Fibroblast of skin of back (primary cell): Measurements from ENCODE around the gene NPW.

ENCODE experiments used
- DNase-seq: peaks from one replicate; pipeline ENCODE4 v3.0.0-alpha.2; 2013

Gene NPW

GRCh38 chr16:1984347-1985225 lies 35.0 kb upstream of the NPW start:
- no peak for DNase-seq

- DNase-seq: no peak
These were observed 34.0 kb upstream of the NPW start for GRCh38 chr16:1985466-1986150.

- DNase-seq: no peak
These were observed 32.4 kb upstream of the NPW start for GRCh38 chr16:1987198-1987597.

DNA sequence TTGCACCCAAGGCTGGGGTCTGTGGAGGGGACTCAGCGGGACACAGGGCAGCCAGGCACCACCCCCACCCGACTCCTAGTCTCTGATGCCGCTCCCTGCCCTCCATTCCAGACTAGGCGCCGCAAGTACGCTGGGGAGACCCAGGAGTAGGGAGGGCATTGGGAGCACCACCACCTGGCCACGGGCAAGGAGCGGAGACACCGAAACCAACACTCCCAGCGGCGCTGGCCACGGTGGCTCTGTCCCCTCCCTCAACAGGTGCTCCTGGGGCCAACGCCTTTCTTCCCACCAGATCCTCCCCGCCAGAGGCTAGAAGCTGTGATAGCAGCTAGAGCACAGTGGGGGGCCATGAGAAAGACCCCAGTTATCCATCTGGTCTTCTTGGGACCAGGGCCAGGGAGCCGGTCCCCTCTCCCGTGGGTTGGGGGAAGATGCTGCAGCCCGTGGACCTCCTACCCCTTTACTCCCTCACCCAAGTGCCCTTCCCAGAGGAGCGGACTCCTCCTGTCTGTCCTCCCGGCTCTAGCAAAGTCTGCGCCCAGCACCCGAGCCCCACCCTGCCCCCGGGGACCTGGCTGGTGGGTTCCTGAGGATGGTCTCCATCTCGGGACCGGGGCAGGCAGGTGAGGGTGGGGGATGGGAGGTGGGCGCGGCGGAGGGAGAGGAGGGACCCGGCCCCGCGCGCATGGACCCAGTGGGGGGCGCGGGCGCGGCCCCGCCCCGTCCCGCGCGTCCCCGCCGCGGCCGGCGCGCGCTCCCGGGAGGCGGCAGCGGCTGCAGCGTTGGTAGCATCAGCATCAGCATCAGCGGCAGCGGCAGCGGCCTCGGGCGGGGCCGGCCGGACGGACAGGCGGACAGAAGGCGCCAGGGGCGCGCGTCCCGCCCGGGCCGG lies 30.1 kb upstream of the NPW start, which contains the start of gene SYNGR3:
Gene SYNGR3 (plus strand): TSS at position 762 of the 892 bp plus-strand sequence. CDS start 133 bp downstream, outside the sequence.
- DNase-seq: no peak

DNA sequence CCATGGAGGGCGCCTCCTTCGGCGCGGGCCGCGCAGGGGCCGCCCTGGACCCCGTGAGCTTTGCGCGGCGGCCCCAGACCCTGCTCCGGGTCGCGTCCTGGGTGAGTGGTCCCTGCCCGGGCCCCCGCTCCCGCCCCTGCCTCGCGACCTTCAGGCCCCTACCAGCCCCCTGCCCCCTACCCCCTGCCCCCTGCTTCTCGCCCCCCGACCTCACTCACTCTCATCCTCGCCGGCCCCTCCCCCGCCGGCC lies 29.6 kb upstream of the NPW start:
- DNase-seq: no peak

DNA sequence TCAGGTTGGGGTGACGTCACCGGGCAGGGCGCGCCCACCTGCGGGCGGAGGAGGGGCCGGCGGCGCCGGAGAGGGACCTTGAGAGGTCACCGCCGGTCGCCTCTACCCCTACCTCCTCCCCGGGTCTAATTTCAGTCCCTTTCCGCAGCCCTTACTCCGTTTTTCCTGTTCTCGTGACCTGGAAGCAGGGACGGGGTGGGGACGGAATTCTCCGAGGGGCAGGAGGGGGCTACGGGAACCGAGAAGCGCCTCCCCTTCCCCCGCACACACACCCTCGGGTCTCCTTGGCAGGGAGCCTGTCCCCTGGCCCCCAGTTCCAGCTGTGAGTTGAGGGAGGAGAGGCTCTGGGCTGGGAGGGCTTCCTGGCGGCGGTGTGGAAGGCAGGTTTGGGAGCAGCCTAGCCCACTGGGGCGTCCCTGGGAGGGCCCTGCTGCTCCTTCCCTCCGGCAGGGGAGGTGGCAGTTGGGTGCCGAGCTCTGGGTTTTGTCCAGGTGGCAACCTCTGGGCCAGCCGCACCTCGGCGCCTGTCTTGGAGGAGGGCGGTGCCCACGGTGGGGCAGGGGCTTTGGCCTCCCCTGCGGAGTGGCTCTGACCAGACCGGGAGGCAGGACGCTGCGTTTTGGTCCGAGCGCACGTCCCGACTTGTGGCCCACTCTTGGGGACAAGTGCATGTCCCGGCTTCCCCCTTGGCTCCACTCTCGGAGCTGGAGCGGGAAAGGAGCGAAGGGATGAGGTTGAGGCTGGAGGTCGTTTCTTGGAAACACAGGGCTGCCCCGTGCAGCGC lies 29.0 kb upstream of the NPW start:
- no peak for DNase-seq

DNA sequence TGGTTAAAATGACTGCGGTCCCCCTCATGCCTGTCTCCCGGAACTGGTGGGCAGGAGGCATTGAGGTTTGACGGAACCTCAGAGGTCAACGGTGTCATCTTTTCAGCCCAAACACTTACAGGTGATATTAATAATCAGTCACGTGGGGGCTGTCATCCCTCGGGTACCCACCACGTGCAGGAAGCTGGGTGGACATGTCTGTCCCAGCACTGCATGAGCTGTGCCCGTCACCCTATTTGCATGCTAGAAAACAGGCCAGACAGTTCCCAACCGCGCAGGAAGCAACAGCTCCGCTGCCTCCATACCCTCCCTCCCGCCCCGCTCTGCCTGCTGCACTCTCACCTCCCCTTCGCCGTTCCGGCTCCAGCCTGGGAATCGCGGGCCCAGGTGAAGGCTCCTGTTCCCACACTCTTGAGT lies 28.4 kb upstream of the NPW start:
- DNase-seq: no peak

GRCh38 chr16:1991588-1991947 lies 28.0 kb upstream of the NPW start:
- no peak for DNase-seq

- DNase-seq: peak; percentile 89
These were observed 27.5 kb upstream of the NPW start for GRCh38 chr16:1991948-1992703.

- no peak for DNase-seq
These were observed 26.8 kb upstream of the NPW start for GRCh38 chr16:1992704-1993317.

DNA sequence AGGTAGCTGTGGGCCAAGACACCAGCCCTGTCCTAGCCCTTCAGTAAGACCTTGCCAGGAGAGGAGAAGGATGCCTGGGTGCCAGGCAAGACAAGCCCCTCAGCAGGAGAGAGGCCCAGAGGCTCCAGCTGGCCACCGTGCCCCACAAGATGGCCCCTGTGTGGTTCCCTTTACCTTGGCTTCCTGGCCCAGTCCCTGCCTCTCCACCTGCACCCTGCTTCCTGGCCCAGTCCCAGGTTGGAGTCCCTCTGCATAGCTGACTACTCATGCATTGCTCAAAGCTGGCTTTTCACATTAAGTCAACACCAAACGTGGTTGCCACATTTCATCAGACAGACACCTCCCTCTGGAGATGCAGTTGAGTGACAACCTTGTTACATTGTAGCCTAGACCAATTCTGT lies 25.9 kb upstream of the NPW start:
- peak; percentile 30 for DNase-seq

- no peak for DNase-seq
These were observed 21.9 kb upstream of the NPW start for GRCh38 chr16:1997494-1998359.

GRCh38 chr16:1998360-1998835 lies 21.2 kb upstream of the NPW start:
- DNase-seq: no peak

- DNase-seq: no peak
These were observed 20.5 kb upstream of the NPW start for GRCh38 chr16:1998852-1999801.

DNA sequence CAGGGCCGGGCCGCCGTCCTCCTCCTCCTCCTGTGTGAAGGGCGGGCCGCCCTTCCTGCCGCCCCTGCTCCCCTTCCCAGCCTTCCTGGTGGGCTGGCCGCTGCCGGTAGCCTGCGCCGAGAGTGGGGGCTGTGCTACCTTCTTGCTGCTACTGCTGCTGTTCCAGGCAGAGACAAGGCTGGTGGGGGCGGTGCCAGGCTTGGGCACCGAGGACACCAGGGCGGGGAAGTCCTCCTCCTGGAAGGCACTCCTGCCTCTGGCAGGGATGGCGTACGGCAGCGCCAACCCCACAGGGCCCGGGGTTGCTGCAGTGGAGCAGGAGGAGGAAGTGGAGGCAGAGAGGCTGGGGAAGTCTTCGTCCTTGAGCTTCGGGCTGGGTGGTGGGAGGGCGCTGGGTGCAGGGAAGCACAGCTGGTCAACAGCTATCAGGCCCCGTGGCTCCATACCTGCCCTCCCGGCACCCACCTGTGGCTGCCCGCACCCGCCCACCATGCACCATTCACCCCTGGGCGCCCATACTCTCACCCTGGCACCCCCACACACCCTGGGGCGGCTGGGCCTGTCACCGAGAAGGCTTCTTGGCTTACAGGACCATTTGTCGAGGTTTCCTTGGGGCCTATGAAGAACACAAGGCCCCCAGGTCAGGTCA lies 19.6 kb upstream of the NPW start:
- no peak for DNase-seq

DNA sequence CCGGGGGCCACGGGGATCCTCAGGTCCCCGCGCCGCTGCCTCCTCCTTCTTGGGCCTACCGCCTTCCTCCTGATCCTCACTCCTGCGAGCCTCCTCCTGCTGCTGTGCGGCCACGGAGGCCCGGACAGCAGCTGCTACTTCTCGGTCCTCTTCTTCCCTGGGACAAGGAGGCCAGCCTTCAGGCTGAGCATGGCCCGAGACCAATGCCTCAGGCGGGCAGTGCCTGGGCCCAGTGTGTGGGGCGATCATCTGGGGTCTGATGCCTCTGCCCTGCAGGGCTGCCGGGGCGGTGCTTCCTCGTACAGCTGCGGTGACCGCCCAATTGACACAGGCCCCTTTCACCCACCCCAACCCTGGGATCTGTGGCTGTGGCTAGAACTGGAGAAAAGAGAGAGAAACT lies 18.6 kb upstream of the NPW start:
- DNase-seq: no peak

DNA sequence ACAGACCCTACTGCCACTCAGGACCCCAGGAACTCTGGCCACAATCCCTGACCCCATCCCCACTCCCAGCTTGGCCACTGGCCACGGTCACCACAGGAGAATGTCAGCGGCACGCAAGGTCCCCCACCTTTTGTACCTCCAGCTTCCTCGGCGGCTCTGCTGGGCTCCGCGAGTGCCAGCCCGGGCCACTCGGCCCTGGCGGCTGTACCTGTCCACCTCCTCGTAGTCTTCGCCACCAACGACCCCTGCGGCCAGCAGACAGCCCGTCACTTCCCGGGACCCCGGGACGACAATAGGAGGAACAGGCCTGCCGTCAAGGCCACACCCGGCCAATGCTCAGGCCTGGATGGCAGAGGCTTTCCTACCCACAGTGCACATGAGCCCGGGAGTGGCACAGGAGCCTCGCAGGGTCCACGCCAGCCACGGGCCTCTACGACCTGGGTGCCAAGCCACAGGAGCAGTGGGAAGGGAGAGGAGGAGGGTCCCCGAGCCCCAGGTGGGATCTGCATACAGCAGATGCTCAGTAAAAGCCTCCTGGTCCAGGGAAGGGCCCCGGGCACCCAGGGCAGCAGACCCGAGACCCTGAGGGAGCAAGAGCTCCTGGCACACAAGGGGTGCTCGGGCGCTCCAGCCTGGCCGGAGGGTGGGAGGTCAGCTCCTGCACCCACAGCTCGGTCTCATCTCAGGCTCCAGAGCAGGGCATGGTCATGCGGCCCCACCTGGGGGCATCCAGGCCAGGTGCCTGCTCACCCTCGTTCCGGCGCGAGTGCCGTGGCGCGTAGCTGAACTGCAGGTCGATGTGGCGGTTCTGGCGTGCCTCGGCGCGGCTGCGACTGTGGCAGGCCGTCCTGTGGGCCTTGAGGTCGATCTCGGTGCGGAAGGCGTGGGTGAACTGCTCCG lies 17.9 kb upstream of the NPW start:
- DNase-seq: no peak
